ENCODE measurements around the gene SCGB1C1. TPM values are rescaled to one million over a fixed set of nuclear protein-coding genes. Genes with fewer than 3 reads are reported as not detected.

Gene SCGB1C1
- total RNA-seq, 4 donors from 2014 or later = not detected

GRCh38 chr11:200224-201003, 7.5 kb downstream of the SCGB1C1 start:
- Histone ChIP-seq H3K4me1 (peaks cover 2 to 30% (median 5%) of the 10 kb centered on the region in 3 donors), H3K27ac (no peak overlapping the region), H3K36me3 (peaks cover 0 to 51% (median 18%) of the 10 kb centered on the region in 3 donors), H3K9me3 (no peaks in the 10 kb centered on the region), H3K27me3 (no peaks in the 10 kb centered on the region), H3K4me3 (no peak overlapping the region)
- WGBS, 2 donors = 81 to 85% methylated on average over 4 to 13 of the region's 13 CpGs
- intact Hi-C loops (cut with DNase I) = no loop called here
- DNase-seq = no peak
- no peak for TF ChIP-seq CTCF (IDR thresholded peaks at IDR 0.05)
- TF ChIP-seq POLR2A (IDR thresholded peaks at IDR 0.05) = no peak

GRCh38 chr11:201966-202365, 9.1 kb downstream of the SCGB1C1 start:
- TF ChIP-seq POLR2A (IDR thresholded peaks at IDR 0.05) (no peak), CTCF (IDR thresholded peaks at IDR 0.05) (no peak)
- Histone ChIP-seq H3K36me3 (peaks cover 0 to 56% (median 18%) of the 10 kb centered on the region in 3 donors), H3K27me3 (no peaks in the 10 kb centered on the region), H3K4me1 (peaks cover 12 to 44% (median 15%) of the 10 kb centered on the region in 3 donors), H3K4me3 (no peak overlapping the region), H3K27ac (no peak overlapping the region), H3K9me3 (no peaks in the 10 kb centered on the region)
- DNase-seq = no peak
- intact Hi-C loops (cut with DNase I) = no loop called here
- 67 to 73% methylated on average over 15 of the region's 15 CpGs for WGBS, 2 donors

GRCh38 chr11:202490-202889, 9.6 kb downstream of the SCGB1C1 start:
- 67 to 81% methylated on average over 6 to 8 of the region's 8 CpGs for WGBS, 2 donors
- no peak for DNase-seq
- Histone ChIP-seq H3K4me1 (peaks cover 12 to 44% (median 15%) of the 10 kb centered on the region in 3 donors), H3K27me3 (no peaks in the 10 kb centered on the region), H3K4me3 (no peak overlapping the region), H3K36me3 (peaks cover 0 to 56% (median 18%) of the 10 kb centered on the region in 3 donors), H3K9me3 (no peaks in the 10 kb centered on the region), H3K27ac (peak overlapping the region in 1 of 4 donors; percentile 21)
- intact Hi-C loops (cut with DNase I) = no loop called here
- no peak for TF ChIP-seq CTCF (IDR thresholded peaks at IDR 0.05)
- TF ChIP-seq POLR2A (IDR thresholded peaks at IDR 0.05) = no peak

- Histone ChIP-seq H3K4me1 (peaks cover 12 to 44% (median 15%) of the 10 kb centered on the region in 3 donors), H3K9me3 (no peaks in the 10 kb centered on the region), H3K4me3 (no peak overlapping the region), H3K27ac (no peak overlapping the region), H3K36me3 (peaks cover 0 to 56% (median 18%) of the 10 kb centered on the region in 3 donors), H3K27me3 (no peaks in the 10 kb centered on the region)
- 78 to 85% methylated on average over 4 to 7 of the region's 7 CpGs for WGBS, 2 donors
- TF ChIP-seq CTCF (IDR thresholded peaks at IDR 0.05) (no peak), POLR2A (IDR thresholded peaks at IDR 0.05) (no peak)
- intact Hi-C loops (cut with DNase I) = no loop called here
- no peak for DNase-seq
Observed at GRCh38 chr11:203056-203944, 10.4 kb downstream of the SCGB1C1 start.

All from esophagus squamous epithelium (tissue), 5 donors.